GM08714 (cell line): ENCODE data around the gene N4BP2.

Experiments
- H3K4me3 ChIP-seq: fragments of 200-500 bp; sonication (Bioruptor generic); 2 replicates; pipeline ENCODE4 v1.5.1; 2014; ENCODE audit warnings: mild to moderate bottlenecking, low read length, inconsistent platforms
- ZNF274 ChIP-seq: IDR thresholded peaks from 2 replicates; pipeline ENCODE4 v1.6.1; 2012; ENCODE audit warnings: mild to moderate bottlenecking, low read depth, low read length

Gene N4BP2

GRCh38 chr4:40186665-40187014 is 130.0 kb downstream of the N4BP2 start:
- TF ChIP-seq ZNF274, result no peak
- no peak overlapping the region for H3K4me3 ChIP-seq

DNA sequence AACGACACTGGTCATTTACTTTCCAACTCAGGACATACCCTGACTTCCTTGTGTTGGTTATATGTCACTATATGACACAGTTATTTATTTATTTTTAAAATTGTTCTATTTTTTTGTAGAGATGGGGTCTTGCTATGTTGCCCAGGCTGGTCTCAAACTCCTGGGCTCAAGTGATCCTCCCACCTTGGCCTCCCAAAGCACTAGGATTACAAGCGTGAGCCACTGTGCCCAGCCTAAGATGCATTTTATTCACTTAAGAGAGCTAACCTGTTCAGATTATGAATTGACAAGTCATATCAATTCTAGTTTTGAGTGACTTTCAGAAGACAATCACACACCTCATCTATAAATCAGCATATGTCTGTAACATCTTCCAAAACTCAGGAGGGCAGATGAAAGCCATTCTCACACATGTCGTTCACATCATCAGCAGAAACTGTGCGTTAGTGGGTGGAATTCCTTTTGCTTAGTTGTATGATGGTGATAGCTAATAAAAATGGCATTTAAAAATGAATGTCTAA is 130.8 kb downstream of the N4BP2 start:
- no peak for TF ChIP-seq ZNF274
- no peak overlapping the region for H3K4me3 ChIP-seq

GRCh38 chr4:40190019-40190418 is 133.4 kb downstream of the N4BP2 start:
- TF ChIP-seq ZNF274, result no peak
- no peak overlapping the region for H3K4me3 ChIP-seq

GRCh38 chr4:40190465-40190864 is 133.8 kb downstream of the N4BP2 start:
- TF ChIP-seq ZNF274, result no peak
- no peak overlapping the region; the same call in 1 of the 2 replicates for H3K4me3 ChIP-seq

DNA sequence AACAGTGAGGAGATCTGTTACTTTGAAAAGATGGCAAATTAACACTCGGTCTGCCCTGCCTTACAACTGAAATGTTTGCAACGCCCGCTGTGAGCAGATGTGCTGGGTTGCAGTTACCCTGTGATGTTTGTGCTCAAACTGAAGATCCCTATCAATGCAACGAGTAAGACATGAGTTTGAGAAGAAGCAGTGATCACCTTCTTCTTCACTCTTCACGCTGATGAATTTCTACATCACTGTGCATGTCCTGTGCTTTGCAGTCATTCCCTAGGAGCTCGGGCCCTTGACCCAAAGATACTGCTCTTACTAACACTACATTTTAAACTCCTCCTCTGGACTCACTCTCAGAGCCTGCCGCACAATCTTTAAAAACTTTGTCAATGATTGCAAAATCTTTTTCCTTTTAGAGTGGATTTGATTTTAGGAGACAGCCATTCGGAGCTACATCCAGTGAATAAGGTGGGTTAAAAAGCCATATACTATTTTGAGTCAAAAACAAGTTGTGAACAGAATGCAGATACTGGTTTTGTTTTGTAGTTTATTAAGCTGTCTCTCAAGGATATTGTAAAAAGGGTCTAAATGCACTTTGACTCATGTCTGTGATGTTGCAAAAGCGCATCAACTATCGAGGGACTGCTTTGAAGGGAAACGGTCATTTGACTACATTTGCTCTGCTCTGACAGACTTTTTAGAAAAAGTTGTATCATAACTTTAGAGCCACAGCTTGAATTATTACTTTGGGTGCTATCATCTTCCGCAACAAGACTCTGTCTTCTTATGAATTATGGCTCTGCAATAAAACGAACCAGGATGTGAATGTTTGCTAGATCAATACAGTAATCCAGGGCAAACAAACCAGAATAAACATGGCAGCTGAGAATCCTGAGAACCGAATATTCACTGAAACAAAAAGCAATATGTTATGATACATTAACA is 134.5 kb downstream of the N4BP2 start:
- peak overlapping the region; percentile 15; the same call in 1 of the 2 replicates for H3K4me3 ChIP-seq
- no peak for TF ChIP-seq ZNF274

GRCh38 chr4:40192114-40193015 is 135.7 kb downstream of the N4BP2 start:
- peak overlapping the region; percentile 90; the same call in 1 of the 2 replicates for H3K4me3 ChIP-seq
- TF ChIP-seq ZNF274, result no peak

DNA sequence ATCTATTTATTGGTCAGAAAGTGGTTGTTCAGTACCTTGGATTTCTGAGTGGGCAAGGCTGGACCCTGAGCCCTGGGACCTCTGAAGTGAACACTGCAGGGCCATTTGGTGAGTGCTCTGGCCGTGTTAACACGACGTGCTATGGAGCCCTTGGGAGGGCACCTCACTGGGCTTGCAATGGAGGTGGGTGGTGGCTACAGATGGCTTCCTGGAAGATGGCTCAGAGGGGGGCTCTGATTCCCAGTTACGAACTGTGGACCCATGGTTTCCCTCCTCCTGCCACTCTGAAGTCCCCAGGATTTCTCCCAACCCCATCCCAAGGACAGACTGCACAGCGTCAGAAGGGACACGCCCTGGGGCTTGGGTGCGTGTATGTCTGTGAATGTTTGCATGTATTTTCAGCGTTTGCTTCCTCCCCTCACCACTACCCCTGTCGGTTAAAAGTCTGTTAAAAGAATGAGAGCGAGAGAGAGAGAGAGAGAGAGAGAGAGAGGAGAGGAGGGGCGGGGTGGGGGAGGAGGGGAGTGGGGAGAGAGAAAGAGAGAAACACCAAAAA is 136.4 kb downstream of the N4BP2 start:
- TF ChIP-seq ZNF274, result no peak
- peak overlapping the region; percentile 90; the same call in 1 of the 2 replicates for H3K4me3 ChIP-seq

DNA sequence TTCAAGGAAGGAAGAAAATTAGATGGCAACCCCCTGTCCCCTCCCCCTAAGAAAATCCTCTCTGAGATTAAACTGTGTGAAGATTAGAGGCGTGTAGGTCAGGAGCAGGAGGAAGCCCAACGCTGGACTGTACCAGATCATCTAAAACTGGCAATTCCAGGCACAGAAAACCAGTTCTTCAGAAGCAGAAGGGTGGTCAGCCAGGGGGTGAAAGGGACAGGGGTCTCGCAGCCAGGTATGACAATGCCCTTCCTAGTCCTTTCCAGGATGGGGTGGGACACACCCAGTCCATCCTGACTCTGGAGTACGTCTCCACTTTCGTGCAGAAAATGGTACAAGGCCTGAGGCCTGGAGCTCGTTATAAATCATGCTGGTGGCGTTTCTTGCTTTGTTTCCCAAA is 136.9 kb downstream of the N4BP2 start:
- no peak for TF ChIP-seq ZNF274
- peak overlapping the region; percentile 90 for H3K4me3 ChIP-seq

DNA sequence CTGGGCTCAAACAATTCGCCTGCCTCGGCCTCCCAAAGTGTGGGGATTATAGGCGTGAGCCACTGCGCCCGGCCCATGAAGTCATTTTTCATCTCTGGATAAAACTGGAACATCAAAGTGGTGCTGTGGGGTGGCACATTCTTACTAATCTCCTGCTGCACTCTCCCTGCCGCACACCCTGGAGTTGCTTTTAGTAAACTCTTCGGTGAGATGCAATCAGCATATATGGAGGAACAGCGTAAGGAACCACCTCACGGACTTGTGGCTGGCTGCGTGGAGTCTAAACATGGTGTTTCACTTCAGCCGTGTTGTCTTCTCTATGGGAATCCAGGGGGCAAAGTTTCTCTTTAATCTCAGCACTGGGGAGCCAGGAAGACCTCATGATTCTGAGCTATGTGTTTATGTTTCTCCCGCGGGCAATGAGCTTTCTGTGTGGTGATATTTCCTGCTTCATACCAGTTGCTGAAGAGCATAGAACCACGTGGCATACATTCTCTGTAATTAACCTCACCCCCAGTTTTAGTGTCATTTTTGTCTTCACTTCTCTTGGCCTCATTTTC is 138.0 kb downstream of the N4BP2 start:
- no peak for TF ChIP-seq ZNF274
- peak overlapping the region; percentile 90; the same call in 1 of the 2 replicates for H3K4me3 ChIP-seq

- TF ChIP-seq ZNF274, result no peak
- H3K4me3 ChIP-seq, result peak overlapping the region; percentile 93; the same call in 1 of the 2 replicates
Observed at GRCh38 chr4:40195182-40196177, 138.8 kb downstream of the N4BP2 start.

DNA sequence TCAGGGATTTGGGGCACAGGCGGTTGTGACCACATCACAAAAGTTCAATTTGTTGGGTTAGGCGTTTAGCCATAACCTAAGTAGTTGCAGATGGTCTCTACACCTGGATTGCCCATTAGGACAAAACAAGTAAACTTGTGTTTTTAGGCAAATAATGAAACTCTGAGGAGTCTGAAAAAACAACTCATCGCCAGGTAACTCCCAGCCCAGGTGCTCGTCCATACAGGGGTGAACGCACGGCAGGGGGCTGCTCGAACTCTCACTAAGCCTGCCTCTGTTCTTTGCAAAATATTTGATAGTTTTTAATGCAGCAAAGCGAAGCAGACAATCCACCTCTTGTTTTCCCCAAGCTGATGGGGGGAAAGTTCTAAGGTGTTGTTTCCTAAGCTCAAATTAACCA is 139.6 kb downstream of the N4BP2 start:
- peak overlapping the region; percentile 93 for H3K4me3 ChIP-seq
- TF ChIP-seq ZNF274, result no peak

DNA sequence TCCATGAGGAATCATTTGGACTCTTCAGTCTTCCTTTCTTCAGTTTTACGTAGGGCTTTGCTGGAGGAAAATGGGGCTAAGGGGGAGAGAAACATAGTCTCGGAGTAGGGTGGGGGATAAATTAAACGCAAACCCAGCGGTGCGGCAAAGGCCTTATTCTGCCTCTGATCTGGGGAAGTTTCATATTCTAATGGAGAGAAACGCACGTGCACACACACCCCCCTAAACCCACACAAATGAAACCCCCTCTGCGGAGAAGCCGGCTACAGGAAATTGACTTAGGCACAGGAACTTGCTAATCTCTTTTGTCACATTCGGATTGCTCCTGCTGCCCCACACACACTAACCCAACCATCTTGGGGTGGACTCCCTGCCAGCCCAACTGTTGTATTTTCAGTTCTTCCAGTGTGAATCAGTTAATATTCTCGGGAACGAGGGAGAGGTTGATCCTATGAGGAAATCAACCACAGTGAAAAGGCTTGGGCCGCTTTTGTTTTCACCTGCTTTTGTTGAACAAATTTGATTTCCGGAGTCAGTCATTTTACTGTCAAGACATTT is 140.2 kb downstream of the N4BP2 start, which contains the start of gene RHOH:
Gene RHOH, plus strand, starts transcription at position 308 of the 558 bp plus-strand sequence. CDS start 46,356 bp downstream, outside the sequence.
- TF ChIP-seq ZNF274, result no peak
- H3K4me3 ChIP-seq, result peak within 1 kb of the TSS; percentile 93
